ENCODE measurements around the gene MAD1L1.

GRCh38 chr7:1856888-1857441, 375.8 kb downstream of the MAD1L1 start:
- TF ChIP-seq CTCF (tag by site-specific recombination; IDR thresholded peaks at IDR 0.05) (no peak), REPIN1 (tag by site-specific recombination; IDR thresholded peaks at IDR 0.05; ENCODE audit: low read depth) (no peak), IKZF3 (tag by site-specific recombination; IDR thresholded peaks at IDR 0.05) (no peak), ZNF785 (tag by site-specific recombination; IDR thresholded peaks at IDR 0.05) (no peak), ZNF664 (tag by site-specific recombination; IDR thresholded peaks at IDR 0.05) (no peak), ZBTB1 (tag by site-specific recombination; IDR thresholded peaks at IDR 0.05) (no peak), SP2 (tag by site-specific recombination; IDR thresholded peaks at IDR 0.05) (no peak)

Measured in HEK293 (cell line).